HS-27A (cell line): ENCODE data around the gene KANSL1L.

Source experiments
- DNase-seq: peaks from one replicate; pipeline ENCODE4 v3.0.0-alpha.2; 2012; ENCODE audit warnings: low read depth, missing footprints

Gene KANSL1L

GRCh38 chr2:210063306-210063705, 107.9 kb downstream of the KANSL1L start:
- no peak for DNase-seq

DNA sequence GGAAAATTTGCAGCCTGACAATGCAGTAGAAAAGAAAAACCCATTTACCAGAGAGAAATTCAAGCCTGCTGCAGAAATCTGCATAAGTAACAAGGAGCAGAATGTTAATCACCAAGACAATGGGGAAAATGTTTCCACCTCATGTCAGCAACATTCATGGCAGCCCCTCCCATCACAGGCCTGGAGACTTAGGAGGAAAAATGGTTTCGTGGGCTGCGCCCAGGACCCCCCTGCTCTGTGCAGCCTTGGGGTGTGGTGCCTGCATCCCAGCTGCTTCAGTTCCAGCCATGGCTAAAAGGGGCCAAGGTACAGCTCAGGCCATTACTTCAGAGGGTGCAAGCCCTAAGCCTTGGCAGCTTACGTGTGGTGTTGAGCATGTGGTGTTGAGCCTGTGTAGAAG, 115.4 kb downstream of the KANSL1L start:
- no peak for DNase-seq

DNA sequence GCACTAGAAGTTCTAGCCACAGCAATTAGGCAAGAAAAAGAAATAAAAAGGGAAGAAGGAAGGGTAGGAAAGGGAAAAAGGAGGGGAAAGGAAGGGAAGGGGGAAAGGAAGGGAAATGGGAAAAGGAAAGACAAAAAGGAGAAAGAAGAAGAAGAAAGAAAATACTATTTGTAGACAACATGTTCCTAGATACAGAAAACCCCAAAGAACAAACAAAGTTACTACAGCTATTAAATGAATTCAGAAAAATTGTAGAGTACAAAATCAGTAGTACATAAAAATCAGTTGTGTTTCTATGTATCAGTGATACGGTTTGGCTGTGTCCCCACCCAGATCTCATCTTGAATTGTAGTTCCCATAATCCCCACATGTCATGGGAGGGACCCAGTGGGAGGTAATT, 116.5 kb downstream of the KANSL1L start:
- DNase-seq = no peak

DNA sequence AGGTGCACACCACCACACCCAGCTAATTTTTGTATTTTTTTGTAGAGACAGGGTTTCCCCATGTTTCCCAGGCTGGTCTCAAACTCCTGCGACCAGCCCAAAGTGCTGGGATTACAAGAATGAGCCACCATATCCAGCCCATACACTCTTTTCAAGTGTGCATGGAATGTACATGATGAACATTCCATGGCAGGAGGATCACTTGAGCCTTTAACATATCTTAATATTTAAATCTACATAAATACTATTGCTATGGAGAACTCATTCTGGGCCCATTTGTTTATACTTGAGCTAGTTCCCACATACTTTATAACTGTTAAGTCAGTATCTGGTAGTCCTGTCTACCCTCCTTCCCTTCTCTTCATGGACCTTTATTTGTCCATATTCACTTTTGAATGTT, 120.3 kb downstream of the KANSL1L start:
- no peak for DNase-seq

- no peak for DNase-seq
These were observed 121.4 kb downstream of the KANSL1L start for GRCh38 chr2:210049831-210050230.

GRCh38 chr2:210046851-210047500, 124.2 kb downstream of the KANSL1L start:
- no peak for DNase-seq

- DNase-seq = no peak
These were observed 133.1 kb downstream of the KANSL1L start for GRCh38 chr2:210038078-210038477.

DNA sequence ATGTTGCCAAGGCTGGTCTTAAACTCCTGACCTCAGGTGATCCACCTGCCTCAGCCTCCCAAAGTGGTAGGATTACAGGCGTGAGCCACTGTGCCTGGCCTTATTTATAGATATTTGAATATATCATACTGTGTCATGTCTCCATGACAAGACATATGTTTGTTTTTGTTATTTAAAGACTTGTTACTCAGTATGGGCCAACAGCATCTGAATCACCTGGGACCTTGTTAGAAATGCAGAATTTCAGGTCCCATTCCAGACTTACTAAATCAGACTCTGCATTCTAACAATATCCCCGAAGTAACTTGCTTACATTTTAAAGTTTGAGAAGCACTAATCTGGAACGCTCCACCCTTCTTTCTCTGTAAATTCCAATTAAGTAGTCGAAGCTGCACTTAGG, 135.5 kb downstream of the KANSL1L start:
- no peak for DNase-seq

DNA sequence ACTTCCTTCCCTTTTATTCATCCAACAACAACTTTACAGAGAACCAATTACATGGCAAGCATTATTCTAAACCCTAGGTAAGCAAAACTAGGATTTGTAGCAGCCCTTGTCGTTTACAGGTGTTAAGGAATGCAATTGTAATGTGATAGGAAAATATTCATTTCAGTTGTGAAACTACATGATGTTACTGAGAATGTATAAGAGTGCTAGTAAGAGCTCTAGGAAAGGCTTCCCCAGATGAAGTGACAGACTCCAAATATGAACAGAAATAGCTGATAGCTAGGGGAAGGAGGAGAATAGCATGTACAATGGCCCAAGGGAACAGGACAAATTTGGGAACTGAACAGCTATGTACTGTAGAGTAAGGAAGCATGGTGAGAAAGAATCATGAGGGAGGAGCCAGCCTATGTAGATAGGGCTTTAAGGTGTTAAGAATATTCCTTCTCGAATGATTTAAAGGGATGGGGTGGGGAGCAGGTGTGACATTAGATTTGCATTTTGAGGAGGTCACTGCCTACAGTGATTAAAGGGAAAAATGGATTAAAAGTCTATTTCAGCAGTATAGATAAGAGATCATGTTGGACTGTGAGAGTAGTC, 137.0 kb downstream of the KANSL1L start:
- DNase-seq = no peak

DNA sequence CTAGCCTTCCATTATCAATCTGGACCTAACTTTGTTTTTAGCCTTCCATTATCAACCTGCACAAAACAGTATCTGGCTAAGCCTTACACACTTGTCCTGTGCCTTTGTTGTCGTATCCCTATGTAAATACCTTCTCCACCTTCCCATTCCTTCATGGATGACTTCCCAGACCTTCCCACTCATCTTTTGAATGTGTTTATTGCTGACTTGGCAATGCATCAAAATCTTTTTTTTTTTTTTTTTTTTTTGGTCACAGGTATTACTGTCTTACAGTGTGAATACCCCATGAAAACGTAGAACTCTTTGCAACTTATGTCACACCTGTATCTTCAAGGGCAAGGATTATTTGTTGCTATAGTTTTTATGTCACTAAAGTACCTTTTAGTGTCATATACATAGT, 143.0 kb downstream of the KANSL1L start:
- no peak for DNase-seq

DNA sequence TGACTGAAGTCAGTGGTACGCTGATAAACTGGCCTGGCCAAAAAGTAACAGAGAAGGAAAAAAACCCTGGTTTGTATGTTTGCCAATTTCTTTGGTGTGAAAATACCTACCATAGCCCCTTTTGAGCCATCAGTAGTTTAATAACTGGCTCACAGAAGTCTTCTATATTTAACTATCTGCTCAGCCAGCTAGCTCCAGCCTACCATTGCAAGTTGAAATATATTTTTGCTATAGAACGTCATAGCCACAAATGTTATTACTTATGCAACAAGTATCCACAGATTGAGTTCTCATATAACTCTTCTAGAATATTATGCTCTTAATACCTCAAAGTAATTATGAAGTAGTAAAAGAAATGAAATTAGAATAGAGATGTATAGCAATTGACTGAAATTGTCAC, 143.6 kb downstream of the KANSL1L start:
- DNase-seq = no peak

DNA sequence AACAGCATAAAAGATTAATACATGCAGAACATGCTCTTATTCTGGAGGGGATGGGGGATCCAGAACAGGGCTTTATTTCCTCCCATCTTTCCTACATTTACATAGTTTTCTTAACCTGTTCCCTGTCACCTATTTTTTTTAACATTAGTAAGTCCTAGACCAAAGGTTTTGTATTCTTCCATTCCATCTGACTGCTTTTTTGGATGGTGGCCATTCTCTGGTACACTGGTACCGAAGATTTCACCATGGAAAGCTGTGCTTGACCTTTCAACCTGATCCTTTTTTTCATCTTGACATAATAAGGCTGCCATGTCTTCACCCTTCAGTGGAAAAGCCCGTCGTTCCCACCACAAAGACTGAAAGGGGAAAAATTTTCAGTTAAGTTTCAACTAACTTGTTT, 148.4 kb downstream of the KANSL1L start:
- no peak for DNase-seq

DNA sequence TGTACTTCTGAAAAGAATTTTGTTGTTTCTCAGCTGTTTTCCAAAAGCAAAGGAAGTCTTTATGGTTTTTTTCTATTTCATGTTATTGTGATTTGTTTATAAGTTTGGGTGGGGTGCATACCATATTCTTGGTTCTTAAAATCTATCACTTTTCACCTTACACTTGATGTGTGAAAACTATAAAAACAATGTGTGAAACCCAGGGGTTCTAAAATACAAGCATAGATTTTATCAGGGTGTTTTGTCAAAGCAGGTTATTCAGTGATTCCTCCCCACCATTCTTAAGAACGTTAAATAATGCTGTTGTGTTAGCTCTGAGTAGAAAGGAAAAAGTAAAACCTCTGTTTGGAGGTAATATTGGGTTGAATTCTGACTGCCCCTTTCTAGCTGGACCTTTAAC, 151.1 kb downstream of the KANSL1L start:
- no peak for DNase-seq

DNA sequence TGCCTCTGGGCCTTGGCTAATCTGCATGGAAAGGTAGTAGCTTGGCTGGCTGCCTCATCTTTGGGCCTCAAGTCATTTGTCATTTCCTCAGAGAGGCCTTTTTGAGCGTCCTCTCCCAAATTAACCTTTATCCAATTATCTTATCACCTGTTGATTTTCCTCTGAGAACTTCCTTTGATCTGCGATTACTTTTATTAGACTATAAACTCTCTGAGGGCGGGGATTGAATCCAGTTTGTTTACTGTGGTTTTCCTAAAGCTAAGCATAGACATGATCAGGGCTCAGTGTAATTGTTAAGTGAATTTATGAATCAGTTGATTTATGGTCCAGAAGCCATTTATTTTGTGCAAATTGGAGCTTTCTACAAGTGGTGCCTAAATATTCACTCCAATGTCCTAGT, 161.3 kb downstream of the KANSL1L start:
- no peak for DNase-seq

- DNase-seq = no peak
These were observed 162.1 kb downstream of the KANSL1L start for GRCh38 chr2:210009126-210009525.

GRCh38 chr2:210007895-210008294, 163.3 kb downstream of the KANSL1L start:
- no peak for DNase-seq

DNA sequence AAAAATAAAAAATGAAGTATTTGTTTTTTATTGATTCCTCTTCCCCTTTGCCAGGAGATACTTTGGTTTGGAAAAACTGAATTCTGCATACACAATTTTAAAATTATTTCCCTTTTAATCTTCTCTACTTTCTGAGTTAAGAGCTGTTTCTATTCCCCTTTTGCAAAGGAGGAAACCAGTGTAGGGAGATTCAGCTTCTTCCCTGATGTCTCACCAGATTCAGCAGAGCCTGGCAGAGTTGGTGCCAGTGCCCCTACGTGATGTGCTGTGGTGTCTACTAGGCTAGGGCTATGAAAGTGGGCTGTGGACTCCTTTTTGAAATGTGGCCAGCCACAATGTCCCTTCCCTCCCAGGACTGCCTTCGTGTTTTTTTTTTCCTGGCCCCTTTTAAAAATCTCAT, 166.3 kb downstream of the KANSL1L start:
- DNase-seq = no peak

GRCh38 chr2:210003359-210003758, 167.8 kb downstream of the KANSL1L start:
- DNase-seq = no peak

DNA sequence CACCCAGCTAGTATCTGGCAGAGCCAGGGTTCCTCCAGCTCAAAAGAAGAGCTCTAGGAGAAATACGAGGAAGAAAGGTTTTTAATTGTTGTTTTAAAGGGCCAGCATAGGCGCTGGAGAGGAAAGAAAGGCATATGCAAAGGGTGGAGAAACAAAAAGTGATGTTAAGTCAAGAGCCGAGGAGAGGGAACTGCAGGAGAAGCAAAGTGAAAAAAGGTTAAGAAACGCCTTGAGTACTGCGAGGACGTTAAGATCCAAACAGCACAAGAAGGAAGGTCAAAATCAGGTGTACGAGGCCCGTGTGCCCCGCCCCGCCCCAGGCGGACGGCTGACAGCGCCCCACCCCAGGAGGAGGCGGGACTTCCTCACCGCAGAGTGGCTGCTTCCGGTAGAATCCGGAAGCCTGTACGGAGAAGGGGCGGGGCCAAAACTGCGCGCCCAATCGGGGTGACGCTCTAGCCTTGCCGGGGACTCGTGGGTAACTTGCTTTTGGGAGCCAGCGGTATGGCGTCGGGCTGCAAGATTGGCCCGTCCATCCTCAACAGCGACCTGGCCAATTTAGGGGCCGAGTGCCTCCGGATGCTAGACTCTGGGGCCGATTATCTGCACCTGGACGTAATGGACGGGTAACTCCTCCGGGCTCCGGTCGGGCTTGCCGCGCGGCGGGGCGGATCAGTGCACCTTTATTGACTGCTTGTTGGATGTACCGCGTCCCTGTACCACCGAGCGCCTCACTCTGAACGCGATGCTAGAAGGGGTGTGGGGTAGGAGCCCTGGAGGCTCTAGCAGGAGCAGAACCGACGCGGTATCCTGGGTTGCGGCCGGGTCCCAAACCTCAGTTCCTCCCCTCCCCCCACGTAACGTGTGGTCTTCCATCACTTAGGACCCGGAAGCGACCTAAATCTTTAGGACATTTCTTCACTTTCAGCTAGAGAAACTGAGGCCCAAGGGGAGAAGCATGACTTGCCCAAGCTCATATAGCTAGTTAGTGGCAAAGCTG, 168.8 kb downstream of the KANSL1L start, which contains the start of gene RPE:
Gene RPE, plus strand, starts transcription at position 481 of the 1,000 bp plus-strand sequence. Its CDS starts 24 bp downstream, at position 505.
- DNase-seq = peak; percentile 59

DNA sequence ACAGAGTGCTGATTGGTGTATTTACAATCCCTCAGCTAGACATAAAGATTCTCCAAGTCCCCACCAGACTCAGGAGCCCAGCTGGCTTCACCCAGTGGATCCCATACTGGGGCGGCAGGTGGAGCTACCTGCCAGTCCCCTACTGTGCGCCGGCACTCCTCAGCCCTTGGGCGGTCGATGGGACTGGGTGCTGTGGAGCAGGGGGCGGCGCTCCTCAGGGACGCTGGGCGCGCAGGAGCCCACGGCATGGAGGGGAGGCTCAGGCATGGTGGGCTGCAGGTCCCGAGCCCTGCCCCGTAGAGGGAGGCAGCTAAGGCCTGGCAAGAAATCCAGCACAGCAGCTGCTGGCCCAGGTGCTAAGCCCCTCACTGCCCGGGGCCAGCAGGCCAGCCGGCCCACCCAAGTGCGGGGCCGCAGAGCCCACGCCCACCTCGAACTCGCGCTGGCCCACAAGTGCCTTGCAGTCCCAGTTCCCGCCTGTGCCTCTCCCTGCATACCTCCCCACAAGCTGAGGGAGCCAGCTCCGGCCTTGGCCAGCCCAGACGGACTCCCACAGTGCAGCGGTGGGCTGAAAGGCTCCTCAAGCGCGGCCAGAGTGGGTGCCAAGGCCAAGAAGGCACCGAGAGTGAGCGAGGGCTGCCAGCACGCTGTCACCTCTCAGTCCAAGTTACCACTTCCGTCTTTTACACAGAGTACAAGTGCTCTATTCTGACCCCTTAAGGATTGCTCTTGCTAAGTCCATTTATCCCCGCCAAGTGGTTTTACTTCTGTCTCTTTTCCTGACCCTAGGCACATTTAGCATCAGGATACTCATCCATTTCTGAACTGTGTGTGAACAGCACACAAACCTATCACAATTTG, 170.5 kb downstream of the KANSL1L start:
- no peak for DNase-seq

DNA sequence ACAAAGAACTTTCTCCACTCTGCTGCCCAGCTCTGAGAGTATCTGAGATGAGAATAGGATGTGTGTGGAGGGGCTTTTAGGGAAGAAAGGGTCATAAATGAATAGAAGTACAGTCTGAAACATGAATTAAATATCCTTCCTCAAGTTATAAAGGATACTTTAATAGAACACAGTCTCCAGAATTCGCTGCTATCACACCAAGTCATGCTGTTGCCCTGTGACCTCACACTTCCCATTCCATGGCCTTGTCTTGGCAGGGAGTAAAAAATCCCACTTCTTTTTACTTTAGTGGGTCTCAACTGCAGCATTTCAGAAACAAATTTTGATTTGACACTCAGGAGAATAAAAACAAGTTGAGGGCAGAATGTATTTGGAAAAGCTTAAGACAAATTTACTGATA, 172.6 kb downstream of the KANSL1L start:
- no peak for DNase-seq

DNA sequence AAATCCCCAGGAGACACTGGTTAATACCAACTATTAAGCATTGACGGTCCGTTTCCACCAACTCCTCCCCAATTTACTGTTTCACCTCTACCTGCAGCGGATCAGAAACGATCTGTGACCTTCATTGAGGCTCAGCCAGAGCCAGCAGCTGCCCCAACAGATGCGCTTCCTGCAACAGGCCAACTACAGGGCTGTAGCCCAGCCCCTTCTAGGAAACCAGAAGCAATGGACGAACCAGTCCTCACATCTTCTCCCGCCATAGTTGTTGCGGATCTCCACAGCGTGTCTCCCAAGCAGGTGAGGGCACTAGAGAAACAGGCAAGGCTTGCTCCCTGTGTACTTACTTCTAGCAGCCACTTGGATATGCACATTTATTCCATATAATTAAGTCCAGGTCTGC, 177.2 kb downstream of the KANSL1L start:
- DNase-seq = no peak
